ENCODE measurements around the gene WASL.
"Not testable (repeated sequence)": the region's sequence is repeated elsewhere in the genome, so short reads cannot be mapped to it uniquely, and the experiment has no call there.

WASL gene

DNA sequence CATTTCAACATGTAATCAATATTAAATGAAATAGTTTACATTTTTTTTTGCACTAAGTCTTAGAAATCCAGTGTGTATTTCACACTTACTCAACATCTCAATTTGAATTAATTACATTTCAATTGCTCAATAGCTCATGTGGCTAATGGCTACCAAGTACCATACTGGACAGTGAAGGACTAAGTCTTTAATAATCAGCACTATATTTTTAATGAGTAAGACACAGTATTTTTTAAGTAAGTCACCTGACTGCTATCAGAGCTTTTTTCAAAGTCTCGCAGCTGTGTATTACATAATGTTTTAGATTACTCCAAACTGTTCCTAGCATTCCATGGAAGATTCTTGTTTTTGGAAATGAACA, 19.6 kb downstream of the WASL start:
- DNase-seq: no peak

GRCh38 chr7:123727071-123727837, 21.5 kb downstream of the WASL start:
- DNase-seq: no peak

DNA sequence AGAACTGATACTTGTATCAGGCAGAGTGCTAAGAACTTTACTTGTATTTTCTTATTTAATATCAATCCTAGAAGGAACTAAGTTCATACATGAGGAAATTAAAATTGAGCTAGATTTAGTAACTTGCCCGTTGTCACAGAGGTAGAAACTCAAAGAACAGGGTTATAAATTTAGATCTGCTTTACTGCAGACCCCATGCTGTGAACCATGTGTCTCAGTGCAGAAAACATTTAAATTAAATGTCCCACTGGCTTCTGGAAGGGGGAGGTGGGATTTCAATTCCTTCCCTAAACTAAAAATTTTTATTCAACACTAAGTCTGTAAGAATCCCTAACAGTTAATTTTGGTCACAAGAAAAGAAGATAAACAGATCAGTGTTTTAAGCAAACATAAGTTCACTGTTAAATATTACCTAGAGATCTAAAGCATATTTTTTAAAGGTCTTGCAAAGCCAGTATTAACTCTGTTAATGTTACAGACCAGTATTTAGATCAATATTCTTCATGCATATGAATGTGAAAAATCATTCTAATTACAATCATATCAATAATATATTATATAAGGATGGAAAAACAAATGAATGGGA, 23.1 kb downstream of the WASL start:
- no peak for DNase-seq

- DNase-seq: no peak
These were observed 24.0 kb downstream of the WASL start for GRCh38 chr7:123724817-123725253.

DNA sequence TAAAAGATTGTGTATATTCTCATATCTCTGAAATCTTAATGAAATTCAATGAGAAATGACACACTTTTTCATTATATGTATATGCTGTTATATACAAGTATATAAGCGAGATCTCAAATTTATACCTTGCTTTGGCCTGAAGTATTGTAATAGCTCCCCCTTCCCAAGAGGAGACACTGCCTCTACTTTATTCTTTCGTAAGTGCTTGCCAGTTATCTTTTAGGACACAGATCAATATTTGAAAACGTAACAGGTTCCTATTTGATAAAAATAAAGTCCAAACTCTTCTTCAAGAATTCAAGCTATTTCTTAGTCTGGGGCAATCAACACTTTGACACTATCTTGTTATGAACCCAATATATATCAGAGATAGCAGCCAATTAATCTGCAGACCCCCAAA, 24.9 kb downstream of the WASL start:
- no peak for DNase-seq

DNA sequence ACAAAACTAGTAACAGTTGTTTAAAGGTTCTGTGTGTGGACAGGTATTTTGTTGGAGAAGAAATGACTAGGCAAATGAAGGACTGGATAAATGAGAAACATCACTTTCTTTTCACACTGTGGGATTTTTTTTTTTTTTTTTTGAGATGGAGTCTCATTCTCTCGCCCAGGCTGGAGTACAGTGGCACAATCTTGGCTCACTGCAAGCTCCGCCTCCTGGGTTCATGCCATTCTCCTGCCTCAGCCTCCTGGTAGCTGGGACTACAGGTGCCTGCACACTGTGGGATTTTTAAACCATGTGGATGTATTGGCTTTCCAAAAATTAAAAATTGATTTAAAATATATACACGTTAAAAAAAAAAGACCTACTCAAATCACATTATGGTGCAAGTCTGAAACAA, 28.3 kb downstream of the WASL start:
- not testable (repeated sequence) for DNase-seq

DNA sequence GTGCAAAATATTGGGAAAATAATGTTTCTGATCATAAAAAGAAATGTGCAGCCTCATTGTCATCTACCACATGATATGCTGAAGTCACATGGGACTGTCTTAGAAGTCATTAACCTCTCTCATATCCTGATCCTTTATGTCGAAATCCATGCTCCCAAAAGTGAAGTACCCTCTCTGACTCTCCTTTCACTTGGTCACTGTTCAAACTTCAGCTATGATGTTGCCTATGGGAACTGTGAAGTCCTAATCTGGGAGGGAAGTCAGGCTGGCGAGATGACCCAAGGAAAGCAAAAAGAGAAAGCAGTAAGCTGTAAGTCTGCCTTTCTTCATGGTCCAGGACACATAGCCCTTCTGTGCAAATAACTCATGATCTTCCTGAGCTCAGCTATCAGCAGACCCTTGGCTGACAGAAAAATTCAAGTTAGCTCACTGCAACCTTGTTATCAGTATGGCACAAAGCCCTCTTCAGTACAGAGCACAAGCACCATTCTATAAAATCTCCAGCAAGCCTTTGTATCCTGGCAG, 29.5 kb downstream of the WASL start:
- no peak for DNase-seq

DNA sequence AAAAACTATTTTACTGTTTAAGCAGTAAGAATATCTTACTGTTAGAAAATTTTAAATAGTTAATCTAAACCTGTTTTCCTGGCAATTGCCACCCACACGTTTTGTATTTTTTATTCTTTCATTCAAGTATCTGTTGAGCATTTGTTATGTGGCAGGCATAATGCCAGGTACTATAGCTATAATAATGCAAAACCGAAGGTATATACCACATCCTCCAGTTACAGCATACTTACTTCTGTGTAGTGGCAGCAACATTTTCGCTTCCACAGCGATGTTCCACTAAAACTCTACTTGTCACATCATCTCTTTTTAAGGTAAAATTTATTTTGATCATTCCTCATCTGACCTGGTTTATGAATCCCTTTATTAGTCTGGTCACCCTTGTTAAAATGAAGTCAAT, 30.0 kb downstream of the WASL start:
- DNase-seq: no peak

DNA sequence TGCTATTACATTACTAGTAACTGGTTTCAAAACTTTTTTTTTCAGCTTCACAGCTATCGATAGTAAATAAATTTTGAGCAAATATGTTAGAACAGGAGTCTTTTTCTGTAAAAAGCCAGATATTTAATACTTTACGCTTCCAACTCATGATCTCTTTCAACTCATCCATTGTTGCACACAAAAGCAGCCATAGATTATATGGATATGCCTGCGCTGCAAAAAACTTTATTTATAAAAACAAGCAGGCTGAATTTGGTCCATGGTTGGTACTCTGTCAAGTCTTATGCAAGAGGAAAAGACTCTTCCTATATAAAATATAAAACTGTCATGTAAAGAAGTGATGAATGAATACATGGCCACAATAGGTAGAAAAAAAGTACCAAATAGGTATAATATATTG, 31.1 kb downstream of the WASL start:
- no peak for DNase-seq

DNA sequence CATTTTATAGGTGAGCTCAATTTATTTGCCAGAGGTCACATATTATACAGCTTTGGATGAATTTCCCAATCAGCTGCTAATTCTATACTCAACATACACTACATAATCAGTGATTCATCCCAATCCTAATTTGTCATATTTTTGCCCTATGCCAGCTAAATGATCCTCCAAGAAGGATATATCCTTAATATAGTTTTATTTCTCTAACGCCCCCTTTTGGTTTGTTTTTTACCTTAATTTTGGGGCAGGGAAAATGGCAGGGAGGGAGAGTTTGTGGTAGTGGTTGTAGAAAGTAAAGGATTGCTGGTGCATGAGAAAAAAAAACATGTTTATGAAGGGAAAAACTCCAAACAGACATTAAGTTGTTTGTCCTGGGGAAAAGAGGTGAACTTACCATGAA, 31.9 kb downstream of the WASL start:
- DNase-seq: no peak

DNA sequence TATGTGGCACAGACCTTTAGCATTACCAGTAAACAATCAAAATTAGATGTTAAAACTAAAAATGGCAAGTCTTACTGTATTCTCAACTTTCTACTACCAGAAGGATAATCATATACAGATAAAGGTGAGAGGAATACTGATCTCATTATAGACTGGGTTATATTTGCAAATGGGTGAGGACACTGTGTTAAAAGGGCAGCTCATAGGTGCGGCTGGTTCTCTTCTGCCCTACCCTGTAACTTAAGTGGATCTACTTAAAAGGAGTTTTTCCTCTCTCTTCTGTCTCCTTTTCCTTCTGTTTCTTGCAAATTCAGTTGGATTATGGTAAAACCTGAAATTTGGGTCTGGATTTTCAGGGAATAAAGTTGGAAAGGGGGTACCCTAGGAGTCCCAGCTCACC, 33.0 kb downstream of the WASL start:
- DNase-seq: no peak

GRCh38 chr7:123715198-123715597, 33.6 kb downstream of the WASL start:
- no peak for DNase-seq

- DNase-seq: no peak
These were observed 34.3 kb downstream of the WASL start for GRCh38 chr7:123714296-123715080.

DNA sequence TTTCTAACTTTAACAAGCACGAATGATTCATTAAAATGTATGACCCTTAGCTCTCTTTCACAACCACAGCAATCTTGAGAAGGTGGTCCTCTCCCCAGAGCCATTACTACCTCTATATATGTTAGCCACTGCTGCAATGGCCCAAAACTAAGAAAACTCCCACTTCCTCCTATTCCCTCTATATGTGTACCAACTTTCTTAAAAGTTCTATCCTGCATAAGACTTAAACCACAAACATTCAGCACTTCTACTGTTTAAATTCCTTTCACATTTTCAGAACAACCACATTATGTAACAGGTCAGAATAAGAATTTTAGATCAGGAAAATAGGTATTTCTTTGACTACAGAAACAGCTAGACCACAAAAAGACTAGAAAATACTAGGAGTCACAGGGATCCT, 36.2 kb downstream of the WASL start:
- DNase-seq: no peak

DNA sequence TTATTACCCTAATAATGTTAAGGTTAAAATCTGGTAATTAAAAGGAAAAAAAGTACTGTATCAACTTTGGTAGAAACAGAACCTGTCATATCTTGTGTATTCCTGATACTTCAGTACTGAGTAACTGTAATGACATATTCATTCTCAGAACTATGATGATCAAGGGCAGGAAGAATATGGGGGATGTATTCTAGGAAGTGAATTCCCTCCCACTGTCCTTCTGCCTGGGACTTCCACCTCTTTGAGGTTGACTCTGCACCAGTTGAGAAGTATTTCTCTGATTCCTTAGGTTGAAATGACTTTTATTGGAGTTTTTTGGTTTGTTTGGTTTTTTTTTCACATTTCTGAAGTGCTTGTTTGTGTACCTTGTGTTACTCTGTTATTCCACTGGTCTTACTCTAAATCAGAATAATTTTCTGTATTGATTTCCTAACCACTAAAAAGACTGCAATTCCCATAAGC, 36.9 kb downstream of the WASL start:
- no peak for DNase-seq

DNA sequence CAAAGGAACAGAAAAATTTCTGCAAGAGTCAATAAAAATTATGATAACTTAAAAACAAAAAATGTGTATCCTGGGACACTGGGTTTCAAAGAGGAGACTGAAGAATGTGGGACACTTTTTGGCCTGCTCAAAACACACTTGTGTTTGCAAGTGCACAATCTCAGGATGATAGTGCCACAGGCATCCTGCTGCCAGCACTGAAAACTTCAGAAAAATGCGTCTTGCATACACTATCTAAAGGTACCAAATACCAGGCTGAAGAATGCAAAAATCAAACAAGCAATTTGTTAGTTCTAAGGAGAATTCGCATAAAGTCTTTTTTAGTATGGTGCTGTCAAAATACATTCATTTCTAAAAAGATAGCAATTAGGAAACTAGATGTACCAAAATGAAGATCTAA, 38.1 kb downstream of the WASL start:
- DNase-seq: no peak

- DNase-seq: no peak
These were observed 39.3 kb downstream of the WASL start for GRCh38 chr7:123709525-123709924.

- DNase-seq: no peak
These were observed 43.4 kb downstream of the WASL start for GRCh38 chr7:123705211-123705901.

- no peak for DNase-seq
These were observed 52.7 kb downstream of the WASL start for GRCh38 chr7:123695944-123696677.

GRCh38 chr7:123692471-123692877, 56.3 kb downstream of the WASL start:
- no peak for DNase-seq

DNA sequence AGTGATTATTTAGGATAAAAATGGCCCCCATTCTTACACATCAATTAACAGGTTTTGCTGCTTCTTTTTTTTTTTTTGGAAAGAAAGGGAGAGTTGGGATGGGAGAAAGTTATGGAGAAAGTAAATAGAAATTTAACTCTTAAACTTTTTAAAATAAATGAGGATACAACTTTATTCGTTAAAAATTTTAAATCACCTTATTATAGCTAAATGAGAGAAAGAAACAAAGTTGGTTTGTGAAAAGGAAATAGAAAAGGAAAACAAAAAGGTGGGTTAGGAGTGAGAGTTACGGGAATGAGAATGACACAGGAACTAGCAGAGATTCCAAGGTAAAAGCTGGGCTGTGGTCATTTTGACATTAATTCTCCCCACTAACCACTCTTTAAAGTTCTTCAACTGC, 58.3 kb downstream of the WASL start:
- DNase-seq: no peak

DNA sequence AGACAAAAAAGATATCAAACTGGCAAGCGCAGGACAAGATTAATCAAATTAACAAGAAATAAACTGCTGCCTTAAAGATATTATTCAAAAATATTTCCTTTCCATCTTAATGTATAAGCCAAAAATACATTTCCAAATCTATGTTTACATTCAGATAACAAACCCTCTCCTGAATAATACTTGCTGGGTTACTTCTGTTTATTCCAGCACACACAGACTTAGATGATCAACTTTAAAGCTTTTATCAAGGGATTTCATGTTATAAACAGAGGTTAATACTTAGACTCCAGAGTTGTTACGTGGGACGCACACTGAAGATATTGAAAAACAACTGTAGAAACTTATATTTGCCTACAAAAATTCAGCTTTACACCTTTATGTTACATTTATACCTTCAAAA, 59.6 kb downstream of the WASL start:
- DNase-seq: no peak
